ENCODE data around the gene PRTG.
A peak's percentile ranks its signal among the peaks of the same experiment; 100 is the strongest.

The PRTG gene

DNA sequence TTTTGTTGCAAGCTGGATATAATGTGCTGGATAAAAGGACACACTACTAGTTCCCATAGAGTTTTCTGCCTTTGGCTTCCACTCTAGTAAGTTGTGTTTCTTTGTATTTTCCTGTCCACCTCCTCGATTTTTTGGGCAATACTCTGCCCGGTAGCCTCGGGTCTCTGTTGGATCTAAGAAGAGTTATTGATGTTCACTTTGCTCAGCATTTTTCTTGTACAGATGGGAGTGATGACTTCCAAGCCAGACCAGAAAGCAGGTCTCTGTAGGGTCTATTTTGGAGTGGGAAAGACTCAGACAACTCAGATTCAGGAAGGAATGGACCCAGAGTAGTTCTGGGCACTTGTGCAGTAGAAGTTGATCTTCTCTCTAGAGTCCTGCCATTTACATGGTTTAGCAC, 36.0 kb upstream of the PRTG start:
- no peak overlapping the region for H2AFZ ChIP-seq
- no peaks in the 10 kb centered on the region for H3K9me3 ChIP-seq (ENCODE audit: control insufficient read depth, low read length)
- H3K79me2 ChIP-seq = no peaks in the 10 kb centered on the region
- peaks cover 6% of the 10 kb centered on the region for H3K4me1 ChIP-seq
- no peak overlapping the region for H3K4me3 ChIP-seq (ENCODE audit: low read depth, low read length)
- no peaks in the 10 kb centered on the region for H3K36me3 ChIP-seq (ENCODE audit: control insufficient read depth, insufficient read depth, low read length)
- H3K27me3 ChIP-seq (ENCODE audit: control insufficient read depth, insufficient read depth, low read length) = no peaks in the 10 kb centered on the region
- H3K27ac ChIP-seq = no peak overlapping the region
- no peak overlapping the region for H3K9ac ChIP-seq
- TF ChIP-seq, protein P1, sequence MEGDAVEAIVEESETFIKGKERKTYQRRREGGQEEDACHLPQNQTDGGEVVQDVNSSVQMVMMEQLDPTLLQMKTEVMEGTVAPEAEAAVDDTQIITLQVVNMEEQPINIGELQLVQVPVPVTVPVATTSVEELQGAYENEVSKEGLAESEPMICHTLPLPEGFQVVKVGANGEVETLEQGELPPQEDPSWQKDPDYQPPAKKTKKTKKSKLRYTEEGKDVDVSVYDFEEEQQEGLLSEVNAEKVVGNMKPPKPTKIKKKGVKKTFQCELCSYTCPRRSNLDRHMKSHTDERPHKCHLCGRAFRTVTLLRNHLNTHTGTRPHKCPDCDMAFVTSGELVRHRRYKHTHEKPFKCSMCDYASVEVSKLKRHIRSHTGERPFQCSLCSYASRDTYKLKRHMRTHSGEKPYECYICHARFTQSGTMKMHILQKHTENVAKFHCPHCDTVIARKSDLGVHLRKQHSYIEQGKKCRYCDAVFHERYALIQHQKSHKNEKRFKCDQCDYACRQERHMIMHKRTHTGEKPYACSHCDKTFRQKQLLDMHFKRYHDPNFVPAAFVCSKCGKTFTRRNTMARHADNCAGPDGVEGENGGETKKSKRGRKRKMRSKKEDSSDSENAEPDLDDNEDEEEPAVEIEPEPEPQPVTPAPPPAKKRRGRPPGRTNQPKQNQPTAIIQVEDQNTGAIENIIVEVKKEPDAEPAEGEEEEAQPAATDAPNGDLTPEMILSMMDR (IDR thresholded peaks at IDR 0.05) = no peak
- H3K4me2 ChIP-seq (ENCODE audit: low read length) = no peak overlapping the region

DNA sequence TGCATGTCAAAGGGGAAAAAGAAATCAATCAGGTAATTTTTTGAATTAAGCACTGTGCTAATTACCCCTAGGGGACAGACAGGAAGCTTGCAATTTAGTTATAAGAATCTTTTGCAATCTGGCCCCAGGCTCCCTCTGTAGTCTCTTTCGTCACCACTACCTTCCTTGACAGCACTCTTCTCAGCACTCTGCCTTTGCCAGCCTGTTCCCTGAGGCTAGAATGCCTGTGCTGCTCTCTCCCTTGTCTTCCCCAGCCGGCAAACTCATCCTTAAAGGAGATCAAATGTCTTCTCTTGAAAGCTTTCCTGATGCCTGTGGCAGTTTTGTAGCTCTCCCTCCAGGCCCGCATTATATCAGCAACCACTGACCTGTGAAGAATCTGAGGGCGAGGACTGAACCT, 32.4 kb upstream of the PRTG start:
- Histone ChIP-seq H3K79me2 (no peaks in the 10 kb centered on the region), H3K4me3 (ENCODE audit: low read depth, low read length) (no peak overlapping the region), H3K4me2 (ENCODE audit: low read length) (no peak overlapping the region), H3K36me3 (ENCODE audit: control insufficient read depth, insufficient read depth, low read length) (no peaks in the 10 kb centered on the region), H3K27me3 (ENCODE audit: control insufficient read depth, insufficient read depth, low read length) (no peaks in the 10 kb centered on the region), H2AFZ (peak overlapping the region; percentile 7), H3K27ac (peak overlapping the region; percentile 85), H3K9ac (no peak overlapping the region), H3K9me3 (ENCODE audit: control insufficient read depth, low read length) (no peaks in the 10 kb centered on the region), H3K4me1 (peaks cover 6% of the 10 kb centered on the region)
- TF ChIP-seq, protein P1 (IDR thresholded peaks at IDR 0.05) = no peak

DNA sequence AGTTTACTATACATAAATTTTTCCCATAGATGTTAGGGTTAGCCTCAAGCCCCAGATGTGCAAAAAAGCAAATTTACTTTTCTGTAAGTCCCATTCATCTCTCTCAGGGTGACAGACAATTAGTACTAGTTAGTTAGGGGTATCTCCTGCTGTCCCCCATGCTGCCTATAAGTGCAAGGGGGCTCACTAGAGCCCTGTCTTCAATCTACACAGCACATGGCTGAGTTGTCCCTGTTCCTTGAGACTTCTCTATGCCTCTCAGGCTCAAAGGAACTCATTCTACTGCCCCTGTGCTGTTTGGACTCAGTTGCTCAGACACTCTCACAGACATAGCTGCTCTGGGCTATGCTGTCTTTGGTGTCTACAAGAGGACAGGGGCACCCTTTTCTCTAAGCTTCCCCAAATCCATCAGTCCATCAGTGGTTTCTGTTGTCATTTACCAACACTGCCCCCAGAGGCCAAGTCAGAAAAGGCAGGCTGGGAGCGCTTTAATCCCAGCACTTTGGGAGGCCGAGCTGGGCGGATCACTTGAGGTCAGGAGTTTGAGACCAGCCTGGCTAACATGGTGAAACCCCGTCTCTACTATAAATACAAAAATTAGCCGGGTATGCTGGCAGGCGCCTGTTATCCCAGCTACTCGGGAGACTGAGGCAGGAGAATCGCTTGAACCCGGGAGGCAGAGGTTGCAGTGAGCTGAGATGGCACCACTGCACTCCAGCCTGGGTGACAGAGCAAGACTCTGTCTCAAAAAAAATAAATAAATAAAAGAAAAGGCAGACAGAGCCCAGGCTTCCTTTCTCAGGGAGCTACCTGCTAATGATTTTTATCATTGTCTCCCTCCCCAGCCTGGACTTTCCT, 31.4 kb upstream of the PRTG start:
- H3K79me2 ChIP-seq = no peaks in the 10 kb centered on the region
- H3K27ac ChIP-seq = peak overlapping the region; percentile 85
- H3K4me1 ChIP-seq = peaks cover 6% of the 10 kb centered on the region
- H2AFZ ChIP-seq = peak overlapping the region; percentile 7
- no peaks in the 10 kb centered on the region for H3K36me3 ChIP-seq (ENCODE audit: control insufficient read depth, insufficient read depth, low read length)
- no peaks in the 10 kb centered on the region for H3K27me3 ChIP-seq (ENCODE audit: control insufficient read depth, insufficient read depth, low read length)
- H3K9ac ChIP-seq = no peak overlapping the region
- TF ChIP-seq, protein P1 (IDR thresholded peaks at IDR 0.05) = peak; percentile 61
- no peaks in the 10 kb centered on the region for H3K9me3 ChIP-seq (ENCODE audit: control insufficient read depth, low read length)
- H3K4me2 ChIP-seq (ENCODE audit: low read length) = no peak overlapping the region
- no peak overlapping the region for H3K4me3 ChIP-seq (ENCODE audit: low read depth, low read length)

DNA sequence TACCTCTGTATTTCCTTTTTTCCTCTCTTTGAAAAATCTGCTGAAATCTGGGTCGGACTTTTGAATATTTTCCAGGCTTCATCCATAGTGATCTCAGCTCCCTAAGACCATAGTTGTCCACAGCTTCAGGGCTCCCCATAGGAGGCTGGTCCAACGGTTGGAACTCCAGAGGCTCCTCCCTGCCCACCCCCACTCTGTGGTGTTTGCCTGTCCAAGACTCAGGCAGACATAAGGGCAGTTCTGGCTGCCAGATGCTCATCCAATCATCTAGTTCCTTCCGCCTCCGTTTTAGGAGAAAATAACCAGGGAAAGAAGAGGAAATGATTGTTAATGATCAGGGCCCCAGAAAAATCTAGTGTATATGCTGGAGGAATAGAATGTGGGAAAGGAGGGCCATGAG, 27.9 kb upstream of the PRTG start:
- H3K27ac ChIP-seq = no peak overlapping the region
- no peaks in the 10 kb centered on the region for H3K27me3 ChIP-seq (ENCODE audit: control insufficient read depth, insufficient read depth, low read length)
- H3K4me3 ChIP-seq (ENCODE audit: low read depth, low read length) = no peak overlapping the region
- H3K36me3 ChIP-seq (ENCODE audit: control insufficient read depth, insufficient read depth, low read length) = no peaks in the 10 kb centered on the region
- TF ChIP-seq, protein P1 (IDR thresholded peaks at IDR 0.05) = no peak
- H3K9me3 ChIP-seq (ENCODE audit: control insufficient read depth, low read length) = no peaks in the 10 kb centered on the region
- H3K9ac ChIP-seq = no peak overlapping the region
- peaks cover 7% of the 10 kb centered on the region for H3K4me1 ChIP-seq
- H3K79me2 ChIP-seq = no peaks in the 10 kb centered on the region
- no peak overlapping the region for H2AFZ ChIP-seq
- no peak overlapping the region for H3K4me2 ChIP-seq (ENCODE audit: low read length)

DNA sequence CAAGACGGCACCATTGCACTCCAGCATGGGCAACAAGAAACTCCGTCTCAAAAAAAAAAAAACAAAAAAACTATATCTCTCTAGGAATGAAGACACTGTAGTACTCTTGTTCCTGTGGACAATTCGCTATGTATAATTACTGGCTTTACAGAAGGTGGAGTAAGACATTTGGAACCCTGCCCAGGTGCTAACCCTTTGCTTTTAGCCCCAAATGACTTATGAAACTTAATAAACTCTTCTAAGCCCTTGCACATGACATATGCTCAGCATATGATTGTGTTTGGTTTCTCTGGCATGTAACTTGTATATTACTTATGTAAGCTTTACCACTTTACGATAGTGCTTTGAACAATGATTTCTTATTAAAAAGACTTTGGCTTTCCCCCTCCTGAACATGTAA, 27.3 kb upstream of the PRTG start:
- TF ChIP-seq, protein P1 (IDR thresholded peaks at IDR 0.05) = no peak
- no peak overlapping the region for H3K4me3 ChIP-seq (ENCODE audit: low read depth, low read length)
- no peaks in the 10 kb centered on the region for H3K79me2 ChIP-seq
- no peak overlapping the region for H3K27ac ChIP-seq
- H3K9ac ChIP-seq = no peak overlapping the region
- H2AFZ ChIP-seq = no peak overlapping the region
- no peaks in the 10 kb centered on the region for H3K36me3 ChIP-seq (ENCODE audit: control insufficient read depth, insufficient read depth, low read length)
- no peaks in the 10 kb centered on the region for H3K9me3 ChIP-seq (ENCODE audit: control insufficient read depth, low read length)
- H3K4me2 ChIP-seq (ENCODE audit: low read length) = no peak overlapping the region
- no peaks in the 10 kb centered on the region for H3K27me3 ChIP-seq (ENCODE audit: control insufficient read depth, insufficient read depth, low read length)
- H3K4me1 ChIP-seq = peaks cover 6% of the 10 kb centered on the region
